Measurements from ENCODE around the gene HIVEP1.
"Not testable (repeated sequence)": the region's sequence is repeated elsewhere in the genome, so short reads cannot be mapped to it uniquely, and the experiment has no call there.

The HIVEP1 gene

GRCh38 chr6:12137480-12137879, 125.4 kb downstream of the HIVEP1 start:
- TF ChIP-seq JUND (IDR thresholded peaks at IDR 0.05; ENCODE audit: low read depth), result no peak
- peak in 1 of 2 experiments; percentile 42 for DNase-seq (ENCODE audit: low read depth in 1 of 2, low spot score in 1 of 2)
- in situ Hi-C loops (cut with HindIII; ENCODE audit: low pct_unique_long_range_greater_than_20kb, low sequenced_read_pairs), result no loop called here

- DNase-seq (ENCODE audit: low read depth in 1 of 2, low spot score in 1 of 2), result no peak
- no peak for TF ChIP-seq JUND (IDR thresholded peaks at IDR 0.05; ENCODE audit: low read depth)
- in situ Hi-C loops (cut with HindIII; ENCODE audit: low pct_unique_long_range_greater_than_20kb, low sequenced_read_pairs), result no loop called here
These were observed 126.3 kb downstream of the HIVEP1 start for GRCh38 chr6:12138381-12138780.

GRCh38 chr6:12138936-12139335, 126.8 kb downstream of the HIVEP1 start:
- TF ChIP-seq JUND (IDR thresholded peaks at IDR 0.05; ENCODE audit: low read depth), result no peak
- DNase-seq (ENCODE audit: low read depth in 1 of 2, low spot score in 1 of 2), result no peak
- in situ Hi-C loops (cut with HindIII; ENCODE audit: low pct_unique_long_range_greater_than_20kb, low sequenced_read_pairs), result no loop called here

- in situ Hi-C loops (cut with HindIII; ENCODE audit: low pct_unique_long_range_greater_than_20kb, low sequenced_read_pairs), result no loop called here
- DNase-seq (ENCODE audit: low read depth in 1 of 2, low spot score in 1 of 2), result peak in 1 of 2 experiments; percentile 36
- no peak for TF ChIP-seq JUND (IDR thresholded peaks at IDR 0.05; ENCODE audit: low read depth)
These were observed 135.6 kb downstream of the HIVEP1 start for GRCh38 chr6:12147557-12148316.

- DNase-seq (ENCODE audit: low read depth in 1 of 2, low spot score in 1 of 2), result peak in 1 of 2 experiments; percentile 37
- in situ Hi-C loops (cut with HindIII; ENCODE audit: low pct_unique_long_range_greater_than_20kb, low sequenced_read_pairs), result no loop called here
- no peak for TF ChIP-seq JUND (IDR thresholded peaks at IDR 0.05; ENCODE audit: low read depth)
These were observed 136.2 kb downstream of the HIVEP1 start for GRCh38 chr6:12148317-12148801.

GRCh38 chr6:12148841-12149240, 136.7 kb downstream of the HIVEP1 start:
- no peak for TF ChIP-seq JUND (IDR thresholded peaks at IDR 0.05; ENCODE audit: low read depth)
- no peak for DNase-seq (ENCODE audit: low read depth in 1 of 2, low spot score in 1 of 2)

GRCh38 chr6:12149944-12150510, 137.9 kb downstream of the HIVEP1 start:
- TF ChIP-seq JUND (IDR thresholded peaks at IDR 0.05; ENCODE audit: low read depth), result no peak
- DNase-seq (ENCODE audit: low read depth in 1 of 2, low spot score in 1 of 2), result no peak
- in situ Hi-C loops (cut with HindIII; ENCODE audit: low pct_unique_long_range_greater_than_20kb, low sequenced_read_pairs), result no loop called here

More at GRCh38 chr6:12148841-12149240, 136.7 kb downstream of the HIVEP1 start:
- in situ Hi-C loops (cut with HindIII; ENCODE audit: low pct_unique_long_range_greater_than_20kb, low sequenced_read_pairs), result no loop called here

GRCh38 chr6:12150812-12151432, 138.8 kb downstream of the HIVEP1 start:
- no peak for TF ChIP-seq JUND (IDR thresholded peaks at IDR 0.05; ENCODE audit: low read depth)
- in situ Hi-C loops (cut with HindIII; ENCODE audit: low pct_unique_long_range_greater_than_20kb, low sequenced_read_pairs), result no loop called here
- DNase-seq (ENCODE audit: low read depth in 1 of 2, low spot score in 1 of 2), result peak in 1 of 2 experiments; percentile 54

- in situ Hi-C loops (cut with HindIII; ENCODE audit: low pct_unique_long_range_greater_than_20kb, low sequenced_read_pairs), result no loop called here
- TF ChIP-seq JUND (IDR thresholded peaks at IDR 0.05; ENCODE audit: low read depth), result no peak
- no peak for DNase-seq (ENCODE audit: low read depth in 1 of 2, low spot score in 1 of 2)
These were observed 139.3 kb downstream of the HIVEP1 start for GRCh38 chr6:12151433-12151820.

- in situ Hi-C loops (cut with HindIII; ENCODE audit: low pct_unique_long_range_greater_than_20kb, low sequenced_read_pairs), result no loop called here
- DNase-seq (ENCODE audit: low read depth in 1 of 2, low spot score in 1 of 2), result no peak
- no peak for TF ChIP-seq JUND (IDR thresholded peaks at IDR 0.05; ENCODE audit: low read depth)
These were observed 140.2 kb downstream of the HIVEP1 start for GRCh38 chr6:12152023-12152970.

GRCh38 chr6:12155769-12156168, 143.7 kb downstream of the HIVEP1 start:
- DNase-seq (ENCODE audit: low read depth in 1 of 2, low spot score in 1 of 2); in situ Hi-C loops (cut with HindIII; ENCODE audit: low pct_unique_long_range_greater_than_20kb, low sequenced_read_pairs): not testable (repeated sequence)
